GM18507 (cell line): ENCODE measurements around the gene NEXMIF.
"Not testable (repeated sequence)": the region's sequence is repeated elsewhere in the genome, so short reads cannot be mapped to it uniquely, and the experiment has no call there.

ENCODE experiments used
- DNase-seq: peaks from one replicate; pipeline ENCODE4 v3.0.0; 2011; ENCODE audit warnings: low read depth; ENCODE audit not compliant: insufficient read length; ENCODE audit errors: extremely low spot score
- FAIRE-seq: peaks from 2 replicates; lab custom pipeline; 2011; peaks lifted over from hg19 to GRCh38; lab: Jason Lieb, UNC

Gene NEXMIF

GRCh38 chrX:74804574-74804973, 120.7 kb downstream of the NEXMIF start:
- DNase-seq (no peak), FAIRE-seq (no peak)

- no peak for DNase-seq
Observed at GRCh38 chrX:74800062-74800461, 125.2 kb downstream of the NEXMIF start.

GRCh38 chrX:74797338-74797887, 127.8 kb downstream of the NEXMIF start:
- FAIRE-seq (no peak), DNase-seq (no peak)

More at GRCh38 chrX:74800062-74800461, 125.2 kb downstream of the NEXMIF start:
- no peak for FAIRE-seq

GRCh38 chrX:74788545-74789086, 136.6 kb downstream of the NEXMIF start:
- FAIRE-seq (no peak), DNase-seq (no peak)

GRCh38 chrX:74784629-74785028, 140.6 kb downstream of the NEXMIF start:
- no peak for DNase-seq
- FAIRE-seq, result no peak

- DNase-seq, result no peak
- peak; percentile 73 for FAIRE-seq
Observed at GRCh38 chrX:74781507-74782034, 143.7 kb downstream of the NEXMIF start.

GRCh38 chrX:74779175-74779574, 146.1 kb downstream of the NEXMIF start:
- DNase-seq (no peak), FAIRE-seq (peak; percentile 5)

GRCh38 chrX:74774988-74775387, 150.3 kb downstream of the NEXMIF start:
- DNase-seq (no peak), FAIRE-seq (no peak)

GRCh38 chrX:74736450-74736849, 188.8 kb downstream of the NEXMIF start:
- DNase-seq, result no peak

GRCh38 chrX:74705269-74705668, 220.0 kb downstream of the NEXMIF start:
- no peak for FAIRE-seq
- DNase-seq, result no peak

More at GRCh38 chrX:74736450-74736849, 188.8 kb downstream of the NEXMIF start:
- no peak for FAIRE-seq

- FAIRE-seq, DNase-seq: not testable (repeated sequence)
Observed at GRCh38 chrX:74701343-74701742, 223.9 kb downstream of the NEXMIF start.

- DNase-seq, result no peak
- no peak for FAIRE-seq
Observed at GRCh38 chrX:74684466-74684865, 240.8 kb downstream of the NEXMIF start.
